A549 (cell line): Measurements from ENCODE around the gene DLX5. TPM values are rescaled to one million over a fixed set of nuclear protein-coding genes. Genes with fewer than 3 reads are reported as not detected.

Experiments
- ATAC-seq, 2 experiments: fragments of 200-7000 bp in 1 of 2; fragments of >200 bp in 1 of 2; cut with Nextera tagmentation in 1 of 2; cut with Tn5 transposase in 1 of 2; 3 replicates each; pipeline versions ENCODE4 v1.8.0 to v1.9.1; 2018 to 2020; ENCODE audit warnings: mild to moderate bottlenecking in 1 of 2, moderate library complexity in 1 of 2
- CTCF ChIA-PET: fragments of 300-600 bp; sonication (Branson Sonifier 250); formaldehyde crosslinking; extraction: SDS; loops from one replicate; lab custom pipeline; 2021; ENCODE audit warnings: antibody characterized with exemption, inconsistent platforms; lab: Yijun Ruan, JAX
- POLR2A ChIA-PET: fragments of 350-600 bp; formaldehyde crosslinking; extraction: SDS; loops from one replicate; lab custom pipeline; 2021; ENCODE audit warnings: antibody characterized with exemption, inconsistent platforms; lab: Yijun Ruan, JAX
- DNase-seq, 2 experiments: peaks; one replicate each; pipeline versions ENCODE4 v3.0.0 to v3.0.0-alpha.2; 2011 to 2016; ENCODE audit warnings: low read depth in 1 of 2, low spot score in 1 of 2
- FAIRE-seq: peaks from 2 replicates; lab custom pipeline; 2011; peaks lifted over from hg19 to GRCh38; lab: Jason Lieb, UNC
- H3K27ac ChIP-seq, 2 experiments: fragments of >200 bp; sonication (Bioruptor Twin); formaldehyde crosslinking; 3 replicates each; pipeline ENCODE4 v1.5.1; 2016 to 2017
- H3K4me1 ChIP-seq: fragments of >200 bp; sonication (Bioruptor Twin); formaldehyde crosslinking; 3 replicates; pipeline ENCODE4 v1.6.1; 2016
- H3K4me2 ChIP-seq: fragments of >200 bp; sonication (Bioruptor Twin); formaldehyde crosslinking; 3 replicates; pipeline ENCODE4 v1.6.1; 2016
- H3K4me3 ChIP-seq: fragments of >200 bp; sonication (Bioruptor Twin); formaldehyde crosslinking; 3 replicates; pipeline ENCODE4 v1.5.1; 2016
- H3K9me3 ChIP-seq: fragments of >200 bp; sonication (Bioruptor Twin); formaldehyde crosslinking; 3 replicates; pipeline ENCODE4 v1.6.1; 2016
- BHLHE40 ChIP-seq: IDR thresholded peaks from 2 replicates; pipeline ENCODE4 v1.6.1; 2012; ENCODE audit warnings: low read depth, low read length, inconsistent platforms
- CBX8 ChIP-seq: fragments of 200-600 bp; sonication (generic); IDR thresholded peaks from 2 replicates; pipeline ENCODE4 v1.6.1; 2016
- CTCF ChIP-seq: fragments of >200 bp; sonication (Bioruptor Twin); formaldehyde crosslinking; IDR thresholded peaks from 3 replicates; pipeline ENCODE4 v1.5.1; 2016
- HOXB13 ChIP-seq: fragments of 250-450 bp; sonication (Bioruptor Pico); IDR thresholded peaks from 2 replicates; pipeline ENCODE4 v1.5.0; 2020; ENCODE audit warnings: low read depth, mild to moderate bottlenecking, moderate library complexity
- HOXB5 ChIP-seq: fragments of 250-450 bp; sonication (Bioruptor Pico); IDR thresholded peaks from 2 replicates; pipeline ENCODE4 v1.5.0; 2020; ENCODE audit warnings: mild to moderate bottlenecking, moderate library complexity
- MAFK ChIP-seq: fragments of 450-650 bp; IDR thresholded peaks from 2 replicates; pipeline ENCODE4 v1.6.1; 2014; ENCODE audit not compliant: partially characterized antibody
- MAZ ChIP-seq: fragments of 150-350 bp; IDR thresholded peaks from 2 replicates; pipeline ENCODE4 v1.6.1; 2014; ENCODE audit warnings: antibody characterized with exemption, low read depth, low read length, borderline replicate concordance
- PBX3 ChIP-seq: IDR thresholded peaks from 2 replicates; pipeline ENCODE4 v1.6.1; 2012
- REST ChIP-seq: fragments of 200-600 bp; sonication (generic); IDR thresholded peaks from 2 replicates; pipeline ENCODE4 v1.6.1; 2016; ENCODE audit warnings: antibody characterized with exemption, mild to moderate bottlenecking, moderate library complexity
- ZFP36 ChIP-seq: fragments of 450-650 bp; IDR thresholded peaks from 2 replicates; pipeline ENCODE4 v1.6.1; 2014; ENCODE audit warnings: borderline replicate concordance; ENCODE audit not compliant: partially characterized antibody
- WGBS: methylation state at CpG from one replicate; pipeline ENCODE4 v1.1.6; 2017; ENCODE audit errors: missing lambda C conversion rate; 5-methylcytosine and 5-hydroxymethylcytosine counted together
- polyA plus RNA-seq, 4 experiments: library from polyadenylated mRNA; depleted of rRNA in 3 of 4; stranded (reverse); fragments of >200 nt; fragmentation: RNase III in 1 of 4; extraction: RNeasy Plus Mini Kit Qiagen cat#74134 plus additional on column Dnase treatment in 1 of 4; gene quantifications; 2 replicates in 3 of 4; 3 replicates in 1 of 4; pipeline ENCODE4 v1.2.3, GENCODE V29; 2011 to 2017

Gene DLX5
- polyA plus RNA-seq, 2 of the 4 experiments (the other 2 are of a cell fraction) = not detected

- 3% methylated on average over 1 of the region's 1 CpG for WGBS
- no peaks in the 10 kb centered on the region for H3K4me1 ChIP-seq
- no peak for DNase-seq
- no peak for TF ChIP-seq HOXB5
- TF ChIP-seq, all 56 proteins: peak for 0
- CTCF ChIA-PET = interaction anchor here (1.5 kb wide), 1 partner anchor 28 kb away, joined by 4 read pairs; no protein-coding TSS in a partner anchor
- no peak for FAIRE-seq
- H3K9me3 ChIP-seq = no peaks in the 10 kb centered on the region
- no peak overlapping the region for H3K4me2 ChIP-seq
- POLR2A ChIA-PET = no interaction called here
- H3K4me3 ChIP-seq = no peak overlapping the region
- H3K27ac ChIP-seq = no peak overlapping the region
- no peak for ATAC-seq
These were observed 30.7 kb downstream of the DLX5 start for GRCh38 chr7:96993980-96994379.

GRCh38 chr7:96993094-96993865 lies 31.4 kb downstream of the DLX5 start:
- no peak overlapping the region for H3K27ac ChIP-seq
- no peak for TF ChIP-seq CBX8
- TF ChIP-seq MAFK = no peak
- no peak for TF ChIP-seq MAZ
- TF ChIP-seq ZFP36 = no peak
- TF ChIP-seq CTCF = no peak
- no peak for TF ChIP-seq PBX3
- TF ChIP-seq, all 56 proteins: peak for 0
- H3K9me3 ChIP-seq = no peaks in the 10 kb centered on the region
- DNase-seq (no peak), ATAC-seq (no peak), FAIRE-seq (no peak)
- H3K4me1 ChIP-seq = no peaks in the 10 kb centered on the region
- CTCF ChIA-PET = interaction anchor here (1.5 kb wide), 1 partner anchor 29 kb away, joined by 4 read pairs; no protein-coding TSS in a partner anchor
- no peak overlapping the region for H3K4me2 ChIP-seq
- 66% methylated on average over 27 of the region's 27 CpGs for WGBS
- POLR2A ChIA-PET = no interaction called here
- no peak overlapping the region for H3K4me3 ChIP-seq

- FAIRE-seq (no peak), DNase-seq (no peak), ATAC-seq (no peak)
- Histone ChIP-seq H3K4me1 (no peaks in the 10 kb centered on the region), H3K4me2 (no peak overlapping the region), H3K27ac (no peak overlapping the region), H3K4me3 (no peak overlapping the region), H3K9me3 (no peaks in the 10 kb centered on the region)
- ChIA-PET POLR2A (no interaction called here), CTCF (no interaction called here)
- TF ChIP-seq BHLHE40 (no peak), HOXB13 (CRISPR knock-in tag) (no peak), REST (no peak)
- WGBS = 62% methylated on average over 42 of the region's 47 CpGs
These were observed 32.2 kb downstream of the DLX5 start for GRCh38 chr7:96992192-96993005.
